CD14-positive monocyte (primary cell): Measurements from ENCODE around the gene P2RY11. TPM values are rescaled to one million over a fixed set of nuclear protein-coding genes. Genes with fewer than 3 reads are reported as not detected.
A peak's percentile ranks its signal among the peaks of the same experiment; 100 is the strongest.

Source experiments
- DNase-seq, 3 donors: peaks; one replicate each; pipeline ENCODE4 v3.0.0-alpha.2; 2011 to 2022
- H2AFZ ChIP-seq: 2 replicates; pipeline ENCODE4 v1.6.0; 2012; ENCODE audit warnings: mild to moderate bottlenecking, low read depth, low read length, inconsistent platforms; ENCODE audit not compliant: insufficient read depth, poor library complexity, severe bottlenecking
- H3K27ac ChIP-seq, 2 donors: 1 replicate in 1 of 2; 2 replicates in 1 of 2; pipeline ENCODE4 v1.5.1; 2012 to 2013; ENCODE audit warnings: low read length in 2 of 2, control low read depth in 1 of 2, inconsistent platforms in 1 of 2, low read depth in 1 of 2, mild to moderate bottlenecking in 1 of 2
- H3K27me3 ChIP-seq, 2 donors: one replicate each; pipeline versions ENCODE4 v1.6.0 to v1.6.1; 2011 to 2013; ENCODE audit warnings: low read length in 2 of 2; ENCODE audit not compliant: control insufficient read depth in 2 of 2, insufficient read depth in 2 of 2
- H3K36me3 ChIP-seq, 2 donors: replicated peaks in 1 of 2; 1 replicate in 1 of 2; 2 replicates in 1 of 2; pipeline versions ENCODE4 v1.5.1 to v1.6.1; 2012 to 2013; ENCODE audit warnings: low read length in 2 of 2, control low read depth in 1 of 2, inconsistent platforms in 1 of 2, mild to moderate bottlenecking in 1 of 2; ENCODE audit not compliant: insufficient read depth in 2 of 2, control insufficient read depth in 1 of 2
- H3K4me1 ChIP-seq, 2 donors: 1 replicate in 1 of 2; 2 replicates in 1 of 2; pipeline versions ENCODE4 v1.5.1 to v1.6.1; 2012 to 2013; ENCODE audit warnings: low read length in 2 of 2, control low read depth in 1 of 2, inconsistent platforms in 1 of 2, mild to moderate bottlenecking in 1 of 2, moderate library complexity in 1 of 2; ENCODE audit not compliant: insufficient read depth in 2 of 2, control insufficient read depth in 1 of 2
- H3K4me2 ChIP-seq: replicated peaks from 2 replicates; pipeline ENCODE3; 2012; ENCODE audit warnings: low read length, moderate library complexity, mild to moderate bottlenecking; ENCODE audit not compliant: poor library complexity, severe bottlenecking; ENCODE audit errors: extremely low read depth
- H3K4me3 ChIP-seq, 3 experiments: fragments of 200-600 bp in 1 of 3; sonication (generic) in 1 of 3; replicated peaks in 1 of 3; 1 replicate in 2 of 3; 2 replicates in 1 of 3; pipeline ENCODE4 v1.5.1; 2011 to 2013; ENCODE audit warnings: low read length in 3 of 3, mild to moderate bottlenecking in 3 of 3, control low read depth in 2 of 3, low read depth in 2 of 3, inconsistent platforms in 1 of 3, moderate library complexity in 1 of 3
- H3K79me2 ChIP-seq: 2 replicates; pipeline ENCODE4 v1.6.0; 2012; ENCODE audit warnings: mild to moderate bottlenecking, control low read depth, inconsistent platforms, low read length, moderate library complexity; ENCODE audit not compliant: insufficient read depth
- H3K9ac ChIP-seq: 2 replicates; pipeline ENCODE4 v1.6.0; 2017; ENCODE audit warnings: low read length, mild to moderate bottlenecking; ENCODE audit not compliant: insufficient read depth, poor library complexity, severe bottlenecking
- H3K9me3 ChIP-seq, 2 donors: replicated peaks in 1 of 2; 1 replicate in 1 of 2; 2 replicates in 1 of 2; pipeline versions ENCODE4 v1.5.1 to v1.6.1; 2012 to 2013; ENCODE audit warnings: low read length in 2 of 2, control low read depth in 1 of 2; ENCODE audit not compliant: control insufficient read depth in 1 of 2, insufficient read depth in 1 of 2
- H4K20me1 ChIP-seq: 2 replicates; pipeline ENCODE4 v1.6.0; 2012; ENCODE audit warnings: mild to moderate bottlenecking, low read length, control low read depth, moderate library complexity; ENCODE audit not compliant: insufficient read depth
- H3K27ac Mint-ChIP-seq, 7 donors: one replicate each; pipeline ENCODE4 v1.8.0; 2020; ENCODE audit warnings: mild to moderate bottlenecking in 7 of 7, mixed read lengths in 7 of 7, moderate library complexity in 6 of 7, inconsistent platforms in 2 of 7
- H3K27me3 Mint-ChIP-seq, 3 donors: one replicate each; pipeline ENCODE4 v1.8.0; 2021 to 2022; ENCODE audit warnings: low read depth in 3 of 3, mild to moderate bottlenecking in 3 of 3, mixed read lengths in 3 of 3, moderate library complexity in 3 of 3, inconsistent platforms in 1 of 3
- H3K36me3 Mint-ChIP-seq, 2 donors: one replicate each; pipeline ENCODE4 v1.8.0; 2020; ENCODE audit warnings: mixed read lengths in 2 of 2, inconsistent platforms in 1 of 2, mild to moderate bottlenecking in 1 of 2
- H3K4me1 Mint-ChIP-seq: one replicate; pipeline ENCODE4 v1.8.0; 2020; ENCODE audit warnings: mild to moderate bottlenecking, mixed read lengths
- H3K4me3 Mint-ChIP-seq, 2 donors: one replicate each; pipeline ENCODE4 v1.8.0; 2020; ENCODE audit warnings: mild to moderate bottlenecking in 2 of 2, mixed read lengths in 2 of 2, moderate library complexity in 1 of 2
- H3K9me3 Mint-ChIP-seq, 7 donors: one replicate each; pipeline ENCODE4 v1.8.0; 2020 to 2022; ENCODE audit warnings: mixed read lengths in 7 of 7, mild to moderate bottlenecking in 6 of 7, moderate library complexity in 6 of 7, inconsistent platforms in 2 of 7
- WGBS: methylation state at CpG from one replicate; pipeline ENCODE4 v1.1.5; 2013; ENCODE audit warnings: missing lambda C conversion rate; ENCODE audit not compliant: insufficient coverage; 5-methylcytosine and 5-hydroxymethylcytosine counted together
- intact Hi-C, 2 donors: fragments of 100-400 bp; cut with micrococcal nuclease; formaldehyde crosslinking; loops; one replicate each; pipeline versions ENCODE4 v1.15.0 to v1.15.1; 2023
- polyA plus RNA-seq, 3 donors: library from polyadenylated mRNA; depleted of rRNA in 1 of 3; unstranded in 2 of 3; stranded (reverse) in 1 of 3; fragments of 300-500 nt in 2 of 3; fragments of >200 nt in 1 of 3; fragmentation: Illumina TruSeq in 2 of 3; gene quantifications; 1 replicate in 2 of 3; 2 replicates in 1 of 3; pipeline ENCODE4 v1.2.3, GENCODE V29; 2012 to 2021
- TF ChIP-seq, protein P1 (sequence below): fragments of 200-600 bp; IDR thresholded peaks from one replicate; pipeline ENCODE4 v1.8.0; 2022; ENCODE audit warnings: antibody characterized with exemption, mild to moderate bottlenecking

The P2RY11 gene
- polyA plus RNA-seq, 3 donors, result 0.50 to 10.0 (median 0.69) TPM

DNA sequence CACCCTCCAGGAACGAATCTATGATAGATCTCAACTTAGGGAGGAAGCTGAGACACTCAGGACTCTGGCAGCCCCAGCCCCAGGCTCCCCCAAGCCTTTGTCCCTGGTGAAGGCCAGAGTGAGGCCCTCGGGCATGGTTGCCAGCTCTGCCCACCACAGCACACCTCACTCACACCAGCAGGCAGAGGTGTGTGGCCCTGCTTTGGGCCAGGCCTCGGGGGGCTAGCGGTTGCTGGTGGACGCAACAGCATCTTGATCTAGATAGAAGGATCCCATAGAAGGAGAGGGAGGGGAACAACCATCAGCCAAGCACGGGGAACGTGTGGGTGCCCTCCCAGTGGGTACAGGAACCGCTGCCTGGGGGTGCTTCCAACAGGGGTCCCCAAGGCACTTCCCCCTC, 46.6 kb downstream of the P2RY11 start:
- intact Hi-C loops, result no loop called here
- Histone ChIP-seq H3K36me3 (peaks cover 89 to 99% of the 10 kb centered on the region in 2 donors), H3K79me2 (no peaks in the 10 kb centered on the region), H2AFZ (no peak overlapping the region), H3K9ac (no peak overlapping the region), H3K9me3 (no peaks in the 10 kb centered on the region), H4K20me1 (no peaks in the 10 kb centered on the region), H3K4me2 (no peak overlapping the region), H3K4me3 (no peak overlapping the region), H3K4me1 (no peaks in the 10 kb centered on the region), H3K27ac (peak overlapping the region in 1 of 2 donors; percentile 14), H3K27me3 (no peaks in the 10 kb centered on the region)
- Mint-ChIP-seq H3K4me1 (no peaks in the 10 kb centered on the region), H3K4me3 (no peak overlapping the region), H3K9me3 (peaks cover 0 to 2% (median 0%) of the 10 kb centered on the region in 7 donors), H3K27me3 (peaks cover 0 to 2% (median 0%) of the 10 kb centered on the region in 3 donors), H3K36me3 (peaks cover 86 to 98% of the 10 kb centered on the region in 2 donors), H3K27ac (peak overlapping the region in 5 of 7 donors; percentile 36 to 75 (median 58))
- TF ChIP-seq, protein P1, sequence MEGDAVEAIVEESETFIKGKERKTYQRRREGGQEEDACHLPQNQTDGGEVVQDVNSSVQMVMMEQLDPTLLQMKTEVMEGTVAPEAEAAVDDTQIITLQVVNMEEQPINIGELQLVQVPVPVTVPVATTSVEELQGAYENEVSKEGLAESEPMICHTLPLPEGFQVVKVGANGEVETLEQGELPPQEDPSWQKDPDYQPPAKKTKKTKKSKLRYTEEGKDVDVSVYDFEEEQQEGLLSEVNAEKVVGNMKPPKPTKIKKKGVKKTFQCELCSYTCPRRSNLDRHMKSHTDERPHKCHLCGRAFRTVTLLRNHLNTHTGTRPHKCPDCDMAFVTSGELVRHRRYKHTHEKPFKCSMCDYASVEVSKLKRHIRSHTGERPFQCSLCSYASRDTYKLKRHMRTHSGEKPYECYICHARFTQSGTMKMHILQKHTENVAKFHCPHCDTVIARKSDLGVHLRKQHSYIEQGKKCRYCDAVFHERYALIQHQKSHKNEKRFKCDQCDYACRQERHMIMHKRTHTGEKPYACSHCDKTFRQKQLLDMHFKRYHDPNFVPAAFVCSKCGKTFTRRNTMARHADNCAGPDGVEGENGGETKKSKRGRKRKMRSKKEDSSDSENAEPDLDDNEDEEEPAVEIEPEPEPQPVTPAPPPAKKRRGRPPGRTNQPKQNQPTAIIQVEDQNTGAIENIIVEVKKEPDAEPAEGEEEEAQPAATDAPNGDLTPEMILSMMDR, result no peak
- 100% methylated on average over 1 of the region's 8 CpGs for WGBS
- no peak for DNase-seq

GRCh38 chr19:10158485-10158884, 47.0 kb downstream of the P2RY11 start:
- 98% methylated on average over 8 of the region's 11 CpGs for WGBS
- Mint-ChIP-seq H3K27me3 (peaks cover 0 to 2% (median 0%) of the 10 kb centered on the region in 3 donors), H3K27ac (peak overlapping the region in 4 of 7 donors; percentile 36 to 78 (median 56)), H3K4me3 (no peak overlapping the region), H3K36me3 (peaks cover 89 to 98% of the 10 kb centered on the region in 2 donors), H3K9me3 (peaks cover 0 to 2% (median 0%) of the 10 kb centered on the region in 7 donors), H3K4me1 (no peaks in the 10 kb centered on the region)
- Histone ChIP-seq H3K9ac (no peak overlapping the region), H2AFZ (no peak overlapping the region), H3K4me2 (no peak overlapping the region), H3K4me3 (no peak overlapping the region), H3K27ac (peak overlapping the region in 1 of 2 donors; percentile 14), H3K79me2 (no peaks in the 10 kb centered on the region), H3K9me3 (no peaks in the 10 kb centered on the region), H3K36me3 (peaks cover 89 to 99% of the 10 kb centered on the region in 2 donors), H3K4me1 (no peaks in the 10 kb centered on the region), H3K27me3 (no peaks in the 10 kb centered on the region), H4K20me1 (no peaks in the 10 kb centered on the region)
- TF ChIP-seq, protein P1, result no peak
- intact Hi-C loops, result no loop called here
- no peak for DNase-seq
